HG03565 (cell line): ENCODE results near the gene CACNA1A.
"Not testable (repeated sequence)": the region's sequence is repeated elsewhere in the genome, so short reads cannot be mapped to it uniquely, and the experiment has no call there.

Source experiments
- ATAC-seq: cut with Tn5 transposase; IDR thresholded peaks from one replicate; pipeline ENCODE4 v1.9.1; 2021; ENCODE audit warnings: mild to moderate bottlenecking, moderate library complexity; ENCODE audit not compliant: unreplicated experiment

CACNA1A gene

DNA sequence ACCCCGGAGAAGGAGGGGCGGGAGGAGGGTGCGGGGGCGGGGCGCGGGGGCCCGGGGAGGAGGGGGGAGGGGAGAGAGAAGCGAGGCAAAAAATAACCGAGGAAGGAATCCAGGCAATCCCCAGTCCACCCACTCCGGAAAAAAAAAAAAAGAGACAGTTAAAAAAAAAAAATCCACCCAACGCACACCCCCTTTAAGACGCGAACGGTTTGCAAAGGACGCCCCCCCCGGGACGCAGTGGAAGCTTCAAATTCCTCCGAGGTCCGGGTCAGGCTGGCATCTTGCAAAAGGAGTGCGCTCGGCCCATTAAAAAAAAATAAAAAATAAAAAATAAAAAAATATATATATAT, at the start of gene CACNA1A:
CACNA1A (minus strand) TSS at position 9 of the 350 bp plus-strand sequence. CDS start 255 bp downstream, outside the sequence.
- no peak for ATAC-seq

DNA sequence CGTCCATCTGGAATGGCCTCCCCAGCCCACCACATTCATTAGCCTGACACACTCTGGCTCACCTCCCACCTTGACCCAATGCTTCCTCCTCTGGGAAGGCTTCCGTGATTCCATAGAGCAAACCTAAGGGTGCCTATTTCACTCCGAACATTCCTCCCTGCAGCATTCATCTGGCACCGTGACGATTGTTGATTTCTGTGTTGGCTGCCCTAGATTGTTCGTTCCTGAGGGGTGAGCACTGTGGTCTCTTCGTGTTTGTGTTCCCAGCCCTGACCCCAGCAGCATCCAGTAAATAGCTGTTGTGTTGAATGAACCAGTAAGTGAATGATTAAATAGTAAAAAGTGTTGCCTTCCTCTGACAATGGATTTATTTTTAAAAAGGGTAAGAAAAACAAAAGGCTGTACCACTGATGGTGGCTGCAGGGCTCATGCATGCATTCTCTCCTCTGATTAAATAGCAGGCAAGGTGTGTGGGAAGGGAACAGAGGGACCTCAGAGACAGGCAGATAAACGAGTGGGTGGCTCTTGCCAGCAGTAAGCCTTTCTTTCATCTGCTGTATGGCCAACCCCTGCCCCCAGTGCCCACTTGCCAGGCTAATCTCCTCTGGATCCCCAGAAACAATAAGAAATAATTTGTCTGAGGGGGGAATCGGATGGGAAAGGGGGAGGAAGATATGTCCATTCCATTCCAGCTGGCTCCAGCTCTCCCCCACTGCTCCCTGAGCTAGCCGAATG, 48.4 kb upstream of the CACNA1A start:
- no peak for ATAC-seq

DNA sequence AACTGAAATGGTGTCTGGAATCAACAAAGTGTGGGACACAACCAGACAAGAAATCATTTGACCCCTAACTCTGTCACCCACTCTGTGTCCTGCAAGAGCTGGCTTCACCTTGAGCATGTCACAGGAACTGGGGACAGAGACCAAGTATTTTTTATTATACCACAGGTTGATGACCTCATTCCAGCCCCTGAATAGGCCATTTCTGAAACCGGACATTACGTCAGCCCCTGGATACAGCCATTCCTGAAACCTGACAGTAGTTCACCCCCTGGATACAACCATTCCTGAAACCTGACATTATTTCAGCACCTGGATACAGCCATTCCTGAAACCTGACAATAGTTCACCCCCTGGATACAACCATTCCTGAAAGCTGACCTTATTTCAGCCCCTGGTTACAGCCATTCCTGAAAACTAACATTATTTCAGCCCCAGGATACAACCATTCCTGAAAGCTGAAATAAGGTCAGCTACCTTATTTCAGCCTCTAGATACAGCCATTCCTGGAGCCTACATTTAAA, 47.7 kb upstream of the CACNA1A start:
- ATAC-seq: no peak

DNA sequence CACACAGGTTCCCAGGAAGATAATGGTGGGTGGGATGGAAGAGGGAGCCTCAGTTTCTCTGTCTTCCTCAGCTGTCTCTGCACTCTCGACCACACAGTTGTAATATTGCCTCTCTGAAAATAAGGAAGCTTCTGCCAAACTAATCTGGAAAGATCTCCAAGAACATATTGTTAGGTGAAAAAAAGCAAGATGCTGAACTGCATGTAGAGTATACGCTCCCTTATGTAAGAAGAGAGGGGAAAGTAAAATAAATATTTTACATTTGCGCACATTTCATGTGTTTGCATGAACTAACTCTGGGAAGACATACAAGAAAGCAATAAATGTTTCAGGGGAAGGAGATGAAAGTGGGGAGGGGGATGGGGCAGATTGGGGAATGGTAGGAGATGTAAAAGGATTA, 41.9 kb upstream of the CACNA1A start:
- ATAC-seq: no peak

DNA sequence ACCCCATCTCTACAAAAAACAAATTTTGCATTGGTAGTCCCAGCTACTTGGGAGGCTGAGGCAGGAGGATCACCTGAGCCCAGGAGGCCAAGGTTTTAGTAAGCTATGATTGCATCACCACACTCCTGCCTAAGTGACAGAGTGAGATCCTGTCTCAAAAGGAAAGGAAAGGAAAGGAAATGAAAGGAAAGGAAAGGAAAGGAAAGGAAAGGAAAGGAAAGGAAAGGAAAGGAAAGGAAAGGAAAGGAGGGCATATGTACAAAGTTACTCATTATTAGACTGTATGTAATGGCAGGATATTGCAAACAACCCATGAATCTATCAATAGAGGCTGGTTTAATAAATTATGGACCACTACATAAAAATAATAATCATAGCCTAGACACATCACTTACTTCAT, 40.8 kb upstream of the CACNA1A start:
- ATAC-seq: no peak

DNA sequence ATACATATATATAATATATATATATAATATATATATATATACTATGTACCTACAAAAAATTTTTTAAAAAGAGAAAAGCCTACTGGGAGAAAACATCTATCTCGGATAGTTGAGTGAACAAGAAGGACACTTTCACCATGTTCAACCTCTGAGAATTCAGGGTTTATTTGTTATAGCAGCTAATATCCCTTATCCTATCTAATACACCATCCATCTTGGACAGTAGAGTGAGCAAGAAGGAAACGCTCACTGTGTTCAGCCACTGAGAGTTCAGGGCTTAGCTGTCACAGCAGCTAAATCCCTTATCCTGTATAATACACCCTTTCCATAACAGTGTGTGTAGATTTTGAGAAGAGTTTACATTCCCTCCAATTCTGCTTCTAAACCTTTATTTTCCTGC, 38.1 kb upstream of the CACNA1A start:
- ATAC-seq: no peak

DNA sequence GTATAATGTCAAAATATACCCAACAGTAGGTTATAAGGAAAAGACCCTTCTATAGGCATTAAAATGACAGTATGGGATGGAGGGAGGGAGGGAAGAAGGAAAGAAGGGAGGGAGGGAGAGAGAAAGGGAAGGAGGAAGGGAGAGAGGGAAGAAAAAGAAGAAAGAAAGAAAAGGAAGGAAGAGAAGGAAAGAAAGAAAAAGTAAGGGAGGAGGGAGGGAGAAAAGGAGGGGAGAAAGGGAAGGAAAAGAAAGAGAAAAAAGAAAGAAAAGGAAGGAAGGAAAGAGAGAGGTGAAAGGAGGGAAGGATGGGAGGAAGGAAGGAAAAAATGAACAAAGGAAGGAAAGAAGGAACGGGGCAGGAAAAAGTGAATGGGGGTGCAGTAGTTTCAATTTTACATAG, 35.3 kb upstream of the CACNA1A start:
- ATAC-seq: no peak

DNA sequence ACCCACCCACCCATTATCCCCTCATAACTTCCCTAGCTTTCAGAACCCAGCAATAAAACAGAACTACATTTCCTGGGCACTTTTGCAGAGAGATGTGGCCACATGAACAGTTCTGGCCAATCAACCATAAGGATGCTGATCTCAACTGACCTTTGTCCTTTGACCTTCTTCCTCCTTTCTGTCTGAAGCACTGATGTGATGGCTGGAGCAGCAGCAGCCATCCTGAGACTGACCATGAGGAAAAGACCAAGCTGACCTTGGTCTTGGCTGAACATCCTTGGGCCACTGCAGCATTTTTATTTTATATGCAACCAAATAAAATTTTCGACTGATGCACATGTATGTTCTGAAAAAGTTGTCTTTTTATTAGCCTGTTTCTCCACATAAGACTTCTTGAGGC, 33.1 kb upstream of the CACNA1A start:
- ATAC-seq: no peak

DNA sequence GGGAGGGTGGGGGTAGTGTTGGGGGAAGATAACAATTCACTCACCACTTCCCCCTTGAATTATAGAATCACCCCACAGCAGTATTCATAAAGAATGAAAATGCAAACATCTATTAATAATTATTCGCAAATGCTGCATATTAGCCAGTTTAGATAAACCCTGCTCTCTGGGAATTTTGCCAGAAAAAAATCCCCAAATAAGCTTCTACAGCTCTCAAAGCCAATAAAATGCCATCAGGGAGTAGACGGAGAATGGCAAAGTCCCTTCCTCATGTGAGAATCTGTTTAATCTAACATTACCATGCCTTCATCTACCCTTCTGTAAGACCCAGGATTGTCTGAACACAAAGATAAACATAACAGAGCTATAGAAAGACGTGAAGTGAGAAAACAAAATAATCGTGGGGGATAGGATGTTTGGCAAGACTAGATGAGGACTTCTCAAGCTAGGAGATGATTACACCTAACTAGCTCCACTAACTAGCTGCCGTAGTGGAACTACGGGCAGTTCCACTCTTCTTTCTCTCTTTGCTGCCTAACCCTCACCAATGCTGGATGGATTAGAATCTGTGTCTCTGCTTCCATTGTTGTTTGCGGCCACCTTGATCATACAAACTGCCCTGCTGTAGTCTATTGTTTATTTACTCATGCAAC, 32.4 kb upstream of the CACNA1A start:
- no peak for ATAC-seq

DNA sequence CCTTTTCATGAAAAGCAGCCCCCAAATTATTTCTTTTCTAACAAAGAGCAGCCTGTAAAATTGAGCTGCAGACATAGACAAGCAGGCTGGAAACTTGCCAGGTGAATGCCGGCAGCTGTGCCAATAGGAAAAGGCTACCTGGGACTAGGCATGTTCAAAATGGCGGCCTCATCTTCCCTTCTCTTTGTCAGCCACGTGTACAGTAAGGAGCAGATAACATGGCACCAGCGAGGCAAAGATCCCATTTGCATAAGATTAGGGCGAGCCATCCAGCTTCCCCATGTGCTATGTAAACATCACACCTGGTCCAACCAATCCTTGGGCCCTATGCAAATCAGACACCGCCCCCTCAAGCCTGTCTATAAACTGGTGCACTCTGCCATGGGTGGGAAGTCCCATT, 31.2 kb upstream of the CACNA1A start:
- no peak for ATAC-seq

DNA sequence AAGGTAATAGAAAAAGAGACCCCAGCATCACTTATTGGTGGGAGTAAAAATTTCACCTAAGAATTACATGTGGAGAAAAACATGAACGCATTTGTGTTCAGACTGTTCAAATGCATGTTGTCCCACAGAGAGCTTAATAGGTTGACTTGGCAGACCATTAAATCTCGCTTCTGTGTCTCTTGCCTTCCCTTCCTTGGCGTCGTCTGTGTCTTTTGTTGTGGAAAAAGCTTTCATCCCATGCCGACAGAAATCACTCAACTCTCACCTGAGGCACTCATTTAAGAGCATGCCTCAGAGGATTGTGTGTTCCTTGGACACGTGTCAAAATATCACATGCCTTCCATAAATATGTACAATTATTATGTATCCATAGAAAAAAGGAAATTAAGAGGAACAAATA, 24.4 kb upstream of the CACNA1A start:
- ATAC-seq: no peak

DNA sequence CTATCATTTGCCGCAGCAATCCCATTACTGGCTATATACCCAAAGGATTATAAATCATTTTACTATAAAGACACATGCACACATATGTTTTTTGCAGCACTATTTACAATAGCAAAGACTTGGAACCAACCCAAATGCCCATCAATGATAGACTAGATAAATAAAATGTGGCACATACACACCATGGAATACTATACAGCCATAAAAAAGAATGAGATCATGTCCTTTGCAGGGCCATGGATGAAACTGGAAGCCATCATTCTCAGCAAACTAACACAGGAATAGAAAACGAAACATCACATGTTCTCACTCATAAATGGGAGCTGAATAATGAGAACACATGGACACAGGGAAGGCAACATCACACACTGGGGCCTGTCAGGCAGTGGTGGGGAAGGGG, 23.4 kb upstream of the CACNA1A start:
- ATAC-seq: not testable (repeated sequence)

DNA sequence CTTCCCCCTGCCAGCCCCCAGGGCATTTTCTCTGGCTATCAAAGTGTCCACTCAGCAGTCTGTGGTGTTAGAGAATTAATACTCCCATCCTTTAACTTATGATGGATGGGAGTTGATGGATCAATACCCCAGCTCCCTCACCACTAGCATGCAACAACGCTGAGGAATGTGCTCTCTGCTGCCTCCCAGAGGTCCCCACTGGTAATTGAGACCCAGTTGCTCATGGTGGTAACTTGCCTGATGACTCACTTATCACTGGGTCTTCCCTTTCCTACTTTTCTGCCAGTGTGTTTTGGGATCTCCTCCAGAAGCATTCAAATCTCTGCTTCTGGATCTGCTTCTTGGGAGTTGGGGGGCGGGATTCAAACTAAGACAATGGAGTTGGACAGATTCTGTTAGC, 20.3 kb upstream of the CACNA1A start:
- ATAC-seq: no peak

DNA sequence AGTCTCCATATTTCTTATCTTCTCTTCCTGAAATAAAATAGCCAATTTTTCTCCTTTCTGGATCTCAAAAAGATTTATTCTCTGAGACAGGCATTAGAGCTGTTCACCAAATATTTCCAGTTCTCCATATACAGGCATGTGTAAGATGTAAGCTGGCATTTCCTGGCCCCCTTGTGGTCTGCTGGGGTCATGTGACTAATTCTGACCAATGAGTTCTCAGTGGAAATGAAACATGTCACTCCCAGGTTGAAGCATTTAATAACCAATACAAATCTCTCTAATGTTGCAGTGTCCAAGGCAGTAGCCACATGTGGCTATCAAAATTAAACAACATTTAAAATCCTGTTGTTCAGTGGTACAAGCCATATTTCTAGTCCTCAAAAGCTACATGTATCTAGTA, 14.8 kb upstream of the CACNA1A start:
- no peak for ATAC-seq

DNA sequence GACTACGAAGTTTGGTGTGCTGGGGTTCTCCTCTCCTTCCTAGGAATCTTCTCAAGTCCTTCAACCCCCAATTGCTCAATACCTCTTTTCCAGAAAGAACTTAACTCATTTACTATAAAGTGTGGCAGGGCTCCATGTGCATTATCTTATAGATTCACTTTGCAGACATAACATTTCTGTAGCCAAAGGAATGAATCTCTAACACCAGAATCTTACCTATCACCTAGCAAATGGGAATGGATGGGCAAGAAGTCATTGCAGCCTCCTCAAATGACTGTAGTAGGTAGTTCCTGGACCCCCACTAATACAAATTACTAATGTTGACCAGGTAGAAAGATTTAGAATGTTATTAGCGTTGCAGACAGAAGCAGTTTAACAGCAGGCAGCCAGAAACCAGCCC, 5.7 kb upstream of the CACNA1A start:
- no peak for ATAC-seq

DNA sequence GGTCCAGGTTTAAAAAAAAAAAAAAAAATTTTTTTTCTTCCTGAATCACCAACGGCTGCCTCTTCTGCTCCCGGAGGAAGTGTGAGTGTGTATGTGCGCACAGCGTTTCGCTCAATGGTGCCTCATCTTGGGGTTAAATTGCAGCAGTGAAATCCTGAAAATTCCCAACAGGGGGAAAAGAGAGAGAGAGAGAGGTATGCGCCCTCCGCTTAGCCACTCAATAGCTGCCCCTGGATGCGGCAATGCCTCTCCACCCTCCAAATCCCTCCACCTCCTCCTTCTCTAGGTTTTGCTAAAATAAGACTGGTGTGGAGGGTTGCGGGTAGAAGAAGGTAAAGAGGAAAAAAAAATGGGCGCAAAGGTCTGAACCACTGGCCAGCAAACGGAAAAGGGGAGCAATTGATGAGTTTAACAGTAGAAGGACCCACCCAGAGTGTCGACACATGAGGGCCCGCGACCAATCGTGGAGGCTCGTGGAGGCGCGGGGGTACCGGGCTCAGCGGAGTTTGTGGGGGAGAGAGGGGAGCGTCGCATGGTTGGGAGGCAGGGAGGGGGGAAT, 853 bp upstream of the CACNA1A start:
- no peak for ATAC-seq

DNA sequence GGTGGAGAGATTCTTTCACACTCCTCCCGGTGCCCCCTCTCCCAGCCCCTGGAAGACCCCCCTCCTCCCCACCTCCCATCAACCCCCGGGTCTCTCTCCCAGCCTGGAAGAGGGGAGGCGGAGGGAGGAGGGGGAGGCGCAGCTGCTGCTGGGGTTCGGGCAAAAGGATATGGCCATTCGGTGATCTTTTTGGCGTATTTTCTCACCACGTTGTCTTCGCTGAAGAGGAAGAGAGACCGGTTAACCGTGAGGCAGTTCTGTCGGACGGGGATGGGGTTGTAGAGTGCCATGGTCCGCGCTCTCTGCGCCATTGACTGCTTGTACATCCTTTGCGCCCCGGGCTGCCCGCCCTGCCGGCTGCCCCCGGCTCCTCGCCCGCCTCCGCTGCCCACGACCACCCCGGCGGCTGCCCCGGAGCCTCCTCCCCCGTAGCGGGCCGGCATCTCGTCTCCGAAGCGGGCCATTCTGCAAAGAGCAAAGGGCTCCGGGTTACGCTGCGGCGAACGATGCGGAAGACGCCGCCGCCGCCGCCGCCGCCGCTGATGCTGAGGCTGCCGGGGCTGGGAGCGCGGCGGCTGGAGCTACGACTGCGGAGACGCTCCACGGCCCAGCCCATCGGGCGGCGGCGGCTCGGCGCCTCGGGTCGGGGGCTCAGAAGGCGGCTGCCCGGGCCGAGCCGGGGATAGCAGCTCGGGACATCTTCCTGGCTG, 363 bp downstream of the CACNA1A start:
- no peak for ATAC-seq

DNA sequence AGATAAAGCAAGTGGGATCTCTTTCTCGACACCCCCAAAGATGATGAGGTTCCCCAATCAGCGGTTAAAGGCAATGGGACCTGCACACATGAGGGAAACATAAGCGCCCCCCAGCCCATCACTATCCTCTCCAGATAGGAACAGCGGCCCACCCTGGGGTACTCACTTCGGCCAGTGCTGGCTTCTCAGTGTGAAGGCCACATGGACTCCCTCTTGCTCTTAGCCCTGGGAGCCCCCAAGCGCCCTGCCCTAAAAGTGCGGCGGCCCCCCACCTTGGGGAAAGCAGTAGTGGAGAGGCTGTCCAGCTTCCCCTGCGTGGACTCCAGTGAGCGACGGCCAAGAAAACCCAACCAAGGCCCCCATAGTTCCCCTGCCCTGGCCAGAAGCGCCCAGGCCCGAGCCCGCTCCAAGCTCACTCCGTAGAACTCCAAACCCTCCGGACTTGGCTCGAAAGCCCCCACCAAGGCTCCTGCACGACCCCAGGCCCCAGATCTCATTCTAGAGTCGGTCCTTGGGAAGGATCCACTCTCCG, 1.0 kb downstream of the CACNA1A start:
- ATAC-seq: no peak

DNA sequence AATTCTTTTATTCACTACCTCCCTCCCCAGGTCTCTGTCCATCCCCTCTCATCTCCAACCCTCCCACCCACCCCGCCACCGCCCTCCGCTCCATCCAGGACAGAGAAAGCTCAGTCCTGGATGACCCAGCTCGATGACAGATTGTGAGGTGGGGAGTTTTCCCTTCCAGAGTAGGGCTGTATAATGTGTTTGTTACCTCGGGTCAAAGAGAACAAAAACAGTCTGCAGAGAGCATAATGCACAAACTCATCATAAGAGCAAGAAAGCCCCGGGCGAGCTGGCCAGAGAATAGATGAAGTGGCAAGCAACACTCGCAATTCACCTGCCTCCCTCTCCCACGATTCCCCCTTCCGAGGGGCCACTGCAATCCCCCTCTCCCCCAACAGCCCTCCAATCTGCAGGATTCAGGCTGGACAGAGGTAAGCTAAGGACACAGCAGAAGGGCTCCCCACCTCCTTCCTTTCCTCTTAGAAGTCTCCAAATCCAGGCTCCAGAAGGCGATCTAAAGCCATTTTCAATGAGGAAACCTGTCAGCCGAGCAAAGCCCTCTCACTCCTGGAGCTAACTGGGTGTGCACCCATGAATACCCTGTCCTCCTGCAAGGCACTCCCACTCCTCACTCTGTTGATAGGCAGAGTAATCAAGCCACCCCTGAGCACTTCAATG, 2.6 kb downstream of the CACNA1A start:
- ATAC-seq: no peak

DNA sequence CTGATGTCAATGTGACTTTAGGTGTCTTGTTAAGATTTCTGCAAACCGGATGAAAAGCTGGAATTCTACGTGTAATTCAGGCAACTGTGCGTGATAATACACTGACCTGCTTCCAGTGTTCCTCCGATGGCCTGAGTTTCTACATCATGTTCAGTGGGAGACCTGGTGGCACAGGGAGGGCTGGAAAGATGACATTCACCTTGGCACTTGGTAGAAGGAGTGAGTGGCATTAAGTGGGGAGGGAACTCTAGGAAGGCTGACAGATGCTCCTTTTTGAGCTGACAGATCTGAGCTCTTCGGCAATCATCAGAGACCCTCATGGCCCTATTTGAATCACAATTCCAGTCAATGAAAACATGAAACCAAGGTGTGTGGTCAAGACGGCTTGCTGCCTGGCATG, 4.0 kb downstream of the CACNA1A start:
- ATAC-seq: no peak

DNA sequence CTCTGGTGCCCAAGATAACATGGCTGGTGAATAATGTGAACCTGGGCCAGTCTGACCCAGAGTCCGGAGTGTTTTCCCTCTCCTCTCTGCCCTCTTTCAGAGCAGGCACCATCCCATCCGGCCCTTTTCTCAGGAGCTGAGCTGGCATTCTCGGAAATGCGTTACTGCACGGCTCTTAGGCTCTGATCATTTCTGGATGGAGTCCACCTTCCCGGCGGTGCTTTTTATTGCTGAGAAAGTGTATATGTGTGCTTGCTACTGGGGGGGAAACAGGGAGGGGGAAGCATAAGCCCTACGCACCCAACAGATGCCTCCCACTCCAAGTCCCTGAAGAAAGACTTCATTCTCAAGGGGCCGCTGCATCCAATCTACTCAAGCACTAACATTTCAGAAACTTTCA, 6.6 kb downstream of the CACNA1A start:
- no peak for ATAC-seq
